GM19395 (cell line): ENCODE results near the gene GRAMD1A.

Source experiments
- ATAC-seq: cut with Tn5 transposase; IDR thresholded peaks from one replicate; pipeline ENCODE4 v1.9.1; 2021; ENCODE audit warnings: mild to moderate bottlenecking, moderate library complexity; ENCODE audit not compliant: unreplicated experiment

GRAMD1A gene

GRCh38 chr19:35069696-35070095 is 69.6 kb downstream of the GRAMD1A start:
- ATAC-seq = no peak

GRCh38 chr19:35070471-35070870 is 70.3 kb downstream of the GRAMD1A start:
- ATAC-seq = no peak

- no peak for ATAC-seq
Measured at GRCh38 chr19:35073516-35073915, 73.4 kb downstream of the GRAMD1A start.

- ATAC-seq = no peak
Measured at GRCh38 chr19:35073941-35074340, 73.8 kb downstream of the GRAMD1A start.

DNA sequence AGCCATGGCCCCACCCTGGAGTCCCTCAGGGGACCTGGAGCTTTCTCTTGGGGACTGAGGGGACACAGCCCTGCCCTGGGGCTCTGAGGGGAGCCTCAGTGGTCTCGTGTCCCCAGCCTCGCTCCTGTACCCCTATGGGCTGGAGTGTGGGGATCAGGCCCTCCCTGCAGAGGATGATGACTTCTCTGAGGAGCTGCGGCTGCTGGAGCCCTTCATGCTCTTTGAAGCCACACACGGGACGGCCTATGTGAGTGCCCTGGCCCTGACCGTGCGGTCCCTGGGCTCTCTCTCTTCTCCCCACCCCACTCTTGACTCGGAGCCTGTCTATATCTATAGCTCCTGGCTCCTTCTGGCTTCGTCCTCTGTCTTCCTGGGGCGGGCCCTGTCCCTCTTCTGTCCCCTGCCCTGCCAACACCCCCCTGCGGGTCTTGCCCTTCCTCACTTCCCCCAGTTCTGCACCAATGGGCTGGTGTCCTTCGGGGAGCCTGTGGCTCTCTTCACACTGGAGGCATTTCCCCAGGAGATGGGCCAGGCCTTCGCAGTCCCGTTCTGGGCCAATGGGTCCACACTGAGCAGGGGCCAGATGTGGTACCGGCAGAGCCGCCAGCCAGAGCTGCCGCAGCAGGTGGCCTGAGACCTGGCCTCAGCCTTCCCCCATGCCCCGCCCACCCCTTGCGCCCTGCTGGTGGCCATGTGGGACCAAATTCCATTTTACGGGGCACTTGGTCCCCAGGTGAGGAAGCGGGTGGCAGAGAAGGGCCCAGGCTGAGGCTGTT is 74.5 kb downstream of the GRAMD1A start:
- no peak for ATAC-seq

DNA sequence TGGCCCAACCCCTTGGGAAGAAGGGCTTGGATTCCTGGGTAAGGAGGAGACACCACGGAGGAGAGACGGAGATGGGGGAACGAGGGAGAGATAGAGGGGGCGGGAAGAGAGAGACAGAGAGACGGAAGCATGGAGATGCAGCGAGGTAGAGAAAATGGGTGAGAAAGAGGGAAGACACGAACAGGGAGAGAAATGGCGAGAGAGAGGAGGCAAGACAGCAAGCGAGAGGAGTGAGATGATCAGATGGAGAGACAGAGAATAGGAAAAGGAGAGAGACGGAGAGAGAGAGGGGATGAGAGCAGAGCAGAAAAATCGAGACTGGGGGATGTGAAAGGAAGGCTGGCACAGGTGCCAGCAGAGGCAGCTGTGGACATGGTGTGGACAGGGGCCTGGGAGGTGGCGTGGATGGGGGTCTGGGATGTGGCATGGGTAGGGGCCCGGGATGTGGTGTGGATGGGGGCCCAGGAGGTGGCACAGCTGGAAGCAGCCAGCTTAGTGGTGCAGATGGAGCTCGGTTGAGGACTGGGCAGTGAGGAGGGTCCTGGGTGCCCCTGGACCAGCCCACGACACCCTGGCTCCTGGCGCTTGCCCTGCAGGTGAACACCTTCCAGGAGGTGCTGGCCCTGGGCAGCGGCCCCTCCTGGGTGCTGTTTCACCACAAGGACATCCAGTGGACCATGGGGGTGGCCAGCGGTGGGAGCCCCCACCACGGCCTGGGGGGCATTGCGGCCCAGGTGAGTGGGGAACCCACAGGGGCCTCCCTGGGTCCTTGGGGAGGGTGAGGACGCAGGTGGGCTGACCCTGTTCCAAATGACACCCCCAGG is 75.3 kb downstream of the GRAMD1A start:
- ATAC-seq = no peak

DNA sequence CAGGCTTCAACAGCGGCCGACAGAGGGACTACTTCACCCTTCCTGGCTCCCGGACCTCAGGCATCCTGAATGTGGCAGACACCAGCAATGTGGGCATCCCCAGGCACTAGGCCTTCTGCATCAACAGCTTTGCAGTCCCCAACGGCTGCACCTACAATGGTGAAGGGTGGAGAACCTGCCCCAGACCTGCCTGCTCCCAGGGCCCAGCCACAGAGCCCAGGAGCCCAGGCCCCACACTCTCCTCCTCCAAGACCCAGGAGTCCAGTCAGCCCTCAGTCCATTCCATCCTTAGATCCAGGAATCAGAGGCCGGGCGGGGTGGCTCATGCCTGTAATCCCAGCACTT is 75.9 kb downstream of the GRAMD1A start:
- ATAC-seq = no peak
